AG10803 (cell line): ENCODE measurements around the gene FGF3.

Experiments
- DNase-seq: peaks from one replicate; pipeline ENCODE4 v3.0.0; 2010; ENCODE audit warnings: low read depth
- H3K4me3 ChIP-seq: 2 replicates; pipeline ENCODE4 v1.5.1; 2011; ENCODE audit warnings: mild to moderate bottlenecking, low read length, control low read depth
- TF ChIP-seq, protein P1 (sequence below): conservative IDR thresholded peaks from 2 replicates; pipeline ENCODE4 v1.5.1; 2011; ENCODE audit warnings: mild to moderate bottlenecking, low read length, control low read depth, inconsistent platforms

FGF3 gene

DNA sequence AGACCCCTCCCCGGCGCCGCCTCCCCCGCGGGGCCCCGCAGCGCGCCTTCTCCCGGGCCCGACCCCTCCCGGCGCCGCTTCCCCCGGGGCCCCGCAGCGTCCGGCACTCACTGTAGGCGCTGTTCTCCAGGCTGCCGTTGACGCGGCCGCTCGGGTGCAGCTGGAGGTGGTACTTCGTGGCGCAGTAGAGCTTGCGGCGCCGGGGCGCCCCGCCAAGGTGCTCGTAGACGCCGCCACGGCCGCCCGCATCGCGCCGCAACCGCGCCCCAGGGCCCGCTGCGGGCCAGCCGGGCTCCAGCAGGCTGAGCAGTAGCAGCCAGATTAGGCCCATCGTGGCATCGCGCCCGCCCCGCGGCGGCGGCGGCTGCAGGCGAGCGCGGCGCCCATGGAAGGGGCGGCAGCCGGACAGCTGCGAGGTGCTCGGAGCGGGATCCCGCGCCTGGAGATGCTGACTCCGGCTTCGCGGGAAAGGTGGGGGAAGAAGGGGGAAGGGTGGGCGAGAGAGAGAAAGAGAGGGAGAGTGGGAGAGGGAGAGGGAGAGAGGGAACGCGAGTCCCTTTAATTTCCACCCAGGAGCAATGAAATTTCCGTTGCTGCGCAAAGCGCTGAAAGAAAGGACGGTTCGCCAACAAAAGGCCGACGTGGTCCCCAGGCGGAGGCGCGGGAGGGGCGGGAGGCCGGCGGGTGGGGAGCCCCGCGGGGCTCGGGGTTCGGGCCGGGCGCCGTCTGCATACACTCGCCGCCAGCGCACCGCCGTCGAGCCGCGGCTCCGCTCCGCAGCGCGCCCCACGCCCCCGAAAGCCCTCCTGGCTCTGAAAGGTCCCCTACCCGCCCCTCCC, at the start of gene FGF3:
FGF3 (minus strand) TSS at position 814 of the 839 bp plus-strand sequence; CDS start at position 331, 483 bp downstream.
- H3K4me3 ChIP-seq, result no peak within 1 kb of the TSS
- no peak for DNase-seq
- TF ChIP-seq, protein P1, sequence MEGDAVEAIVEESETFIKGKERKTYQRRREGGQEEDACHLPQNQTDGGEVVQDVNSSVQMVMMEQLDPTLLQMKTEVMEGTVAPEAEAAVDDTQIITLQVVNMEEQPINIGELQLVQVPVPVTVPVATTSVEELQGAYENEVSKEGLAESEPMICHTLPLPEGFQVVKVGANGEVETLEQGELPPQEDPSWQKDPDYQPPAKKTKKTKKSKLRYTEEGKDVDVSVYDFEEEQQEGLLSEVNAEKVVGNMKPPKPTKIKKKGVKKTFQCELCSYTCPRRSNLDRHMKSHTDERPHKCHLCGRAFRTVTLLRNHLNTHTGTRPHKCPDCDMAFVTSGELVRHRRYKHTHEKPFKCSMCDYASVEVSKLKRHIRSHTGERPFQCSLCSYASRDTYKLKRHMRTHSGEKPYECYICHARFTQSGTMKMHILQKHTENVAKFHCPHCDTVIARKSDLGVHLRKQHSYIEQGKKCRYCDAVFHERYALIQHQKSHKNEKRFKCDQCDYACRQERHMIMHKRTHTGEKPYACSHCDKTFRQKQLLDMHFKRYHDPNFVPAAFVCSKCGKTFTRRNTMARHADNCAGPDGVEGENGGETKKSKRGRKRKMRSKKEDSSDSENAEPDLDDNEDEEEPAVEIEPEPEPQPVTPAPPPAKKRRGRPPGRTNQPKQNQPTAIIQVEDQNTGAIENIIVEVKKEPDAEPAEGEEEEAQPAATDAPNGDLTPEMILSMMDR, result no peak

DNA sequence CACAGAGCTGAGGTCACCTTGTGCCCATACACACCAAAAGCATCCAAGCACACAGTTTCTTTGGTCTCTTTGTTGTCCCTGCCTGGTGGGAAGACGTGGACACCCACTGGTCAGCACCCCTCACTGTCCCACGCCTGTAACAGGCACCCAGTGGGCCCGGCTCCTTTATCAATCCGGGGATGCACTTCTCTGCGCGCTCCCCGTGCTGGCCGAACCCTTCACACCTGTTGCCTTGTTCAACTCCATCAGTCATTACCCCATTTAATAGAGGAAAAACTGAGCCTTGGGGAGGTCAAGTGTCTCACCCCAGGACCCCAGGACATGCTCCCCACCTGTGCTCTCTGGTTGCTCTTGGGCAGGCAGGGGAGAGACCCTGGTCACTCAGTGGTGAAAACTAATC, 49.7 kb upstream of the FGF3 start:
- no peak for DNase-seq
- TF ChIP-seq, protein P1, result no peak
- no peak overlapping the region for H3K4me3 ChIP-seq

DNA sequence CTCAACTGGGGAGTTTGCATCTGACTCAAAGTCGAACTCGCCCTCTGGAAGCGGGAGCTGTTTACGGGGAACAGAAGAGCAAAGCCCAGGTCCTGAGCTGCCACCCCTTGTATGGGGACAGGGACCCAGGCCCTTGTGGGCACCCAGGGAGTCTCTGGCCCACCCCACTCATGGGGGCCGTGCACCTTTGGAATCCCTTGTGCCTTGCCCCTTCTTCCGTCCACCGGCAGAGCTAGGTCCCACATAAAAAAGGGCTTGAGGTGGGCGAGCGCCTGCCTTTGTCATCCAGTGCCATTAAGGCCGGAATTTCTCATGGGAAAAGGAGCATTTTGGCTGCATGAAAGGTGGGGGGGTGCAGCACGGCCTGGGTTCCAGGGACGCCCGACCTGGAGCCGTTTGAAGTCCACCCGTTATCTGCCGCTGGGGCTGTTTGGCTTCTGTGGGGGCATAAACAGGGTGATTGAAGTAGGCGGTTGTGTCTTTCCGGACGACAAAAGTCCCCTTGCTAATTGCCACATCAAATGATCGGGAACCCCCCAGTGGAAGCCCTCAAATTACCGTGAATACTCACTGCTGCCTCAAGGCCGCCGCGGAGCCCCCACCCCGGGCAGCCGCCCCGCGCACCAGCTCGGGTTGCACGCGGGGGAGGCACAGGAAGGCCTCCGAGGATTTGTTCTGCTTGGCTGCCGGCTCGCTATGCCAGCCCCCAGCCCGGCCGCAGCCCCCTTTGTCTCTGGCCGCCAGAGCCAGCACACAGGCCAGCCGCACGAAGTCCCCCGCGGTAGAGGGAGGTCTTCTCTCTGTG, 49.0 kb upstream of the FGF3 start:
- TF ChIP-seq, protein P1, result no peak
- DNase-seq, result no peak
- H3K4me3 ChIP-seq, result no peak overlapping the region

DNA sequence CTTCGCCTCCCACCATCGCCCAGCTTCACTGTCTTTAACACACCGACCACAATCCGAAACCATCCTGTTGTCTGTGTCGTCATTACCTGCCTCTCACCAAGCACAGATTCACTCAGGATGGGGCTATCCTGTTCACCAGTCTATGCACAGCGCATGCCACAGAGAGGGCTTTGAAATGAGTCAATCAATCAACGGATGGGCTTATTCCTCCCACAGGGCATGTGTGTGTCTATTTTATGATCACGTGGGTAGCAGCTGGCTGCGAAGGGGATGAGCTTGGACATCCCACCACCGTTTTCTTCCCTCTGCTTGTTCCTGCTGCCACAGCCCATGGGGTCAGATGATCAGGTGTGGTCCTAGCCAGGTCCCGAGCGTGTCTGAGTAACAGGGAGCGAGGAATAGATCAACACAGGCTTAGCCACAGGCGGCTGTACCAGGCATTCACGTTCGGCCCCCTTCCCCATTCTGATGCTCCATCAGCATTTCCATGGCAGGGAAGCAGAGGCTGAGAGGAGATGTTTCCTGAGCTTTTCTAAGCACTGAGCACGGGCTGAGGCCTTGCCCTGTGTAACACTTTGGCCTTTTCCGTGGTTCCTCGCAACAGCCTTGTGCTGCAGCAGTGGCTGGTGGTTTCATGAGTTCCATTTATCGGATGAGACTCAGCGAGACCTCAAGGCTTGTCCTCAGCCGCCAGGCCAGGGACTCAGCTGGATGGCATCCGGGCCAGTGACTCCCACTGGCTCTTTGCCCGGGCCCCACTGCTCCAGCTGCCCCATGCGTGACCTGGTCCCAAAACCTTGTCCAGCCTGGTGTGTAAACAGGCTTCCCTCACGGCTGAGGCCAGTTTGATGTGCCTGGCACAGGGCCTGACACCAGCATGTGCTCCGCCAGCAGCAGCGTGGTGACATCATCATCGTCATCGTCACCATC, 48.1 kb upstream of the FGF3 start:
- TF ChIP-seq, protein P1, result no peak
- peak; percentile 43 for DNase-seq
- no peak overlapping the region for H3K4me3 ChIP-seq

DNA sequence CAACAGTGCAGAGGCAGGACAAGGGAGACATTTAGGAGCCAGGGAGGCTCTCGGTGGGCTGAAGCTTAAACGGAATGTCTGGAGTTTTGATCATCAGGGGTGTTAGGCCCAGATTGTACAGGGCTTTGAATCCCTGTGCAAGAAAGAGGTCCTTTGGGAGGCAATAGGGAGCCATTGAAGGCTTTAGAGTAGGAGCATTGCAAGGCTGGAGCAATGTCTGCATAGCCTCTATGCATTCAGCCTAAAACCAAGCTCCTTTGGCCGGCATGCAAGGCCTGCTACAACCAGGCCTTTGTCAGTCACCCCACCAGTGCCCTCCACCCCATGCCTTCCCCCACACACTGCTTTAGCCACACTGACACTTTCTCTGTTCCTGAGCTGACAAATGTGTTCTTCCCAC, 47.4 kb upstream of the FGF3 start:
- TF ChIP-seq, protein P1, result no peak
- DNase-seq, result no peak
- H3K4me3 ChIP-seq, result no peak overlapping the region

DNA sequence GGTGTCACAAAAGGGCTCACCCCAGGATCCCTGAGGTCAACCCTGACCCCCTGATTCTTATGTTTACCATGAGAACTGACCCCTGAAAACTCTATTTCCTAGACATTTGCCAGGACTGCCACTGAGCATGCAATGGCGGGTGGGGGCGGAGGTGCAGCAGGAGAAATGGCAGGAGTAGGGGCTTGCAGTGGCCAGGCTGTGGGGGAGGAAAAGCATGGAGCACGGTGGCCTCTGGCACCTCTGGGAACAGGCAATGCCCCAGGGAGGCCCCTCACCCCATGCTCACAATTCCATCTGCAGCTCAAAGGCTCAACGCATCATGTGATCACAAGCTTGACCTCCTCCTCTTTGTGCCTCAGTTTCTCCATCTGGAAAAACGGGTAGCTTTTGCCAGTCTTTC, 46.5 kb upstream of the FGF3 start:
- H3K4me3 ChIP-seq, result no peak overlapping the region
- TF ChIP-seq, protein P1, result no peak
- no peak for DNase-seq
